Upper lobe of left lung (tissue), 6 donors: ENCODE measurements around the gene PITPNM3. TPM values are rescaled to one million over a fixed set of nuclear protein-coding genes. Genes with fewer than 3 reads are reported as not detected.

Experiments
- ATAC-seq, 2 donors: fragments of 200-7000 bp; cut with Tn5 transposase; one replicate each; pipeline ENCODE4 v1.9.1; 2022; ENCODE audit warnings: mild to moderate bottlenecking in 2 of 2, moderate library complexity in 2 of 2; ENCODE audit not compliant: low FRiP score in 2 of 2
- DNase-seq, 2 donors: peaks; one replicate each; pipeline ENCODE4 v3.0.0-alpha.2; 2019 to 2020
- H3K27ac ChIP-seq, 4 donors: fragments of 200-600 bp; sonication (generic); one replicate each; pipeline ENCODE4 v1.5.1; 2016 to 2019
- H3K27me3 ChIP-seq, 4 donors: fragments of 200-600 bp; sonication (generic); one replicate each; pipeline ENCODE4 v1.5.1; 2017 to 2019
- H3K36me3 ChIP-seq, 4 donors: fragments of 200-600 bp; sonication (generic); one replicate each; pipeline ENCODE4 v1.5.1; 2016 to 2019
- H3K4me1 ChIP-seq, 4 donors: fragments of 200-600 bp; sonication (generic); one replicate each; pipeline ENCODE4 v1.5.1; 2018 to 2019
- H3K4me3 ChIP-seq, 4 donors: fragments of 200-600 bp; sonication (generic); one replicate each; pipeline ENCODE4 v1.5.1; 2017 to 2019; ENCODE audit warnings: mild to moderate bottlenecking in 2 of 4, moderate library complexity in 1 of 4
- H3K9me3 ChIP-seq, 4 donors: fragments of 200-600 bp; sonication (generic); one replicate each; pipeline ENCODE4 v1.5.1; 2018 to 2019
- CTCF ChIP-seq, 6 experiments: fragments of 450-650 bp in 4 of 6; fragments of 200-600 bp in 2 of 6; sonication (generic) in 2 of 6; IDR thresholded peaks; one replicate each; pipeline ENCODE4 v1.5.1; 2016 to 2019; ENCODE audit warnings: antibody characterized with exemption in 6 of 6
- EP300 ChIP-seq, 4 donors: sonication (generic); formaldehyde crosslinking; IDR thresholded peaks; one replicate each; pipeline ENCODE4 v1.5.1; 2017; ENCODE audit warnings: antibody characterized with exemption in 4 of 4, control low read depth in 2 of 4
- POLR2A ChIP-seq, 4 donors: fragments of 450-650 bp; IDR thresholded peaks; one replicate each; pipeline ENCODE4 v1.5.1; 2016 to 2017; ENCODE audit warnings: antibody characterized with exemption in 4 of 4, mild to moderate bottlenecking in 2 of 4
- POLR2AphosphoS5 ChIP-seq, 2 donors: sonication (generic); formaldehyde crosslinking; IDR thresholded peaks; one replicate each; pipeline ENCODE4 v1.5.1; 2017; ENCODE audit warnings: antibody characterized with exemption in 2 of 2
- WGBS, 2 donors: methylation state at CpG; one replicate each; pipeline ENCODE4 v1.1.5; 2017 to 2018; 5-methylcytosine and 5-hydroxymethylcytosine counted together
- total RNA-seq, 6 donors: library from RNA; depleted of rRNA in 4 of 6; stranded (reverse); fragments of >200 nt in 4 of 6; gene quantifications; one replicate each; pipeline versions ENCODE4 v1.1.0 to v1.2.1, GENCODE V29; 2016 to 2021
- donor health status: DM: no; HTN: no; CAD: no; lungs with moderate emphysema.
- donor health status: DM: no; HTN: yes; CAD: no; lungs with severe emphysema.

The PITPNM3 gene
- total RNA-seq, 6 donors from 2014 or later: 10.3 to 16.3 (median 12.5) TPM

- H3K27ac ChIP-seq: no peak overlapping the region
- H3K27me3 ChIP-seq: peaks cover 0 to under 1% (median 0%) of the 10 kb centered on the region in 4 donors
- 84 to 88% methylated on average over 10 to 18 of the region's 18 CpGs for WGBS, 2 donors
- ATAC-seq (no peak), DNase-seq (peak in 1 of 2 donors; percentile 80)
- no peaks in the 10 kb centered on the region for H3K9me3 ChIP-seq
- H3K4me1 ChIP-seq: peaks cover 0 to 6% (median 3%) of the 10 kb centered on the region in 4 donors
- TF ChIP-seq EP300 (IDR thresholded peaks at IDR 0.05) (no peak), POLR2A (IDR thresholded peaks at IDR 0.05) (no peak), CTCF (IDR thresholded peaks at IDR 0.05) (no peak), POLR2AphosphoS5 (IDR thresholded peaks at IDR 0.05) (no peak)
- no peak overlapping the region for H3K4me3 ChIP-seq
- no peaks in the 10 kb centered on the region for H3K36me3 ChIP-seq
These were observed 130.9 kb downstream of the PITPNM3 start for GRCh38 chr17:6425407-6425806.

GRCh38 chr17:6423931-6424330 is 132.4 kb downstream of the PITPNM3 start:
- peaks cover 0 to 4% (median 0%) of the 10 kb centered on the region in 4 donors for H3K27me3 ChIP-seq
- ATAC-seq (no peak), DNase-seq (no peak)
- H3K4me3 ChIP-seq: no peak overlapping the region
- H3K4me1 ChIP-seq: peaks cover 0 to 6% (median 3%) of the 10 kb centered on the region in 4 donors
- H3K27ac ChIP-seq: no peak overlapping the region
- H3K36me3 ChIP-seq: no peaks in the 10 kb centered on the region
- TF ChIP-seq POLR2A (IDR thresholded peaks at IDR 0.05) (no peak), POLR2AphosphoS5 (IDR thresholded peaks at IDR 0.05) (no peak), CTCF (IDR thresholded peaks at IDR 0.05) (no peak), EP300 (IDR thresholded peaks at IDR 0.05) (no peak)
- WGBS, 2 donors: 74 to 75% methylated on average over 14 of the region's 14 CpGs
- H3K9me3 ChIP-seq: no peaks in the 10 kb centered on the region

- TF ChIP-seq CTCF (IDR thresholded peaks at IDR 0.05) (no peak), POLR2AphosphoS5 (IDR thresholded peaks at IDR 0.05) (no peak), POLR2A (IDR thresholded peaks at IDR 0.05) (no peak), EP300 (IDR thresholded peaks at IDR 0.05) (no peak)
- Histone ChIP-seq H3K36me3 (no peaks in the 10 kb centered on the region), H3K27ac (no peak overlapping the region), H3K27me3 (peaks cover 0 to 4% (median 0%) of the 10 kb centered on the region in 4 donors), H3K9me3 (no peaks in the 10 kb centered on the region), H3K4me1 (peaks cover 0 to 6% (median 2%) of the 10 kb centered on the region in 4 donors), H3K4me3 (no peak overlapping the region)
- 68 to 72% methylated on average over 9 to 13 of the region's 13 CpGs for WGBS, 2 donors
- DNase-seq: no peak
- ATAC-seq: no peak
These were observed 133.6 kb downstream of the PITPNM3 start for GRCh38 chr17:6422654-6423241.

GRCh38 chr17:6421700-6422604 is 134.4 kb downstream of the PITPNM3 start:
- Histone ChIP-seq H3K4me1 (peaks cover 0 to 6% (median 0%) of the 10 kb centered on the region in 4 donors), H3K4me3 (no peak overlapping the region), H3K36me3 (no peaks in the 10 kb centered on the region), H3K9me3 (no peaks in the 10 kb centered on the region), H3K27me3 (peaks cover 0 to 4% (median 0%) of the 10 kb centered on the region in 4 donors), H3K27ac (no peak overlapping the region)
- DNase-seq: peak in 1 of 2 donors; percentile 74
- peak; percentile 70 to 86 for ATAC-seq
- 32 to 35% methylated on average over 11 of the region's 13 CpGs for WGBS, 2 donors
- TF ChIP-seq EP300 (IDR thresholded peaks at IDR 0.05) (no peak), POLR2AphosphoS5 (IDR thresholded peaks at IDR 0.05) (no peak), POLR2A (IDR thresholded peaks at IDR 0.05) (no peak), CTCF (IDR thresholded peaks at IDR 0.05) (peak; percentile 68 to 89 (median 76))
